HG03103 (cell line): ENCODE data around the gene ZFAND3.
A peak's percentile ranks its signal among the peaks of the same experiment; 100 is the strongest.

Experiments used
- ATAC-seq: cut with Tn5 transposase; IDR thresholded peaks from one replicate; pipeline ENCODE4 v1.9.1; 2021; ENCODE audit warnings: low read depth; ENCODE audit not compliant: unreplicated experiment

ZFAND3 gene, protein sequence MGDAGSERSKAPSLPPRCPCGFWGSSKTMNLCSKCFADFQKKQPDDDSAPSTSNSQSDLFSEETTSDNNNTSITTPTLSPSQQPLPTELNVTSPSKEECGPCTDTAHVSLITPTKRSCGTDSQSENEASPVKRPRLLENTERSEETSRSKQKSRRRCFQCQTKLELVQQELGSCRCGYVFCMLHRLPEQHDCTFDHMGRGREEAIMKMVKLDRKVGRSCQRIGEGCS

GRCh38 chr6:37819177-37819801, at the start of gene ZFAND3:
ZFAND3 (plus strand) TSS chr6:37819727; CDS start chr6:37819946, 219 bp downstream.
- ATAC-seq = peak; percentile 76

DNA sequence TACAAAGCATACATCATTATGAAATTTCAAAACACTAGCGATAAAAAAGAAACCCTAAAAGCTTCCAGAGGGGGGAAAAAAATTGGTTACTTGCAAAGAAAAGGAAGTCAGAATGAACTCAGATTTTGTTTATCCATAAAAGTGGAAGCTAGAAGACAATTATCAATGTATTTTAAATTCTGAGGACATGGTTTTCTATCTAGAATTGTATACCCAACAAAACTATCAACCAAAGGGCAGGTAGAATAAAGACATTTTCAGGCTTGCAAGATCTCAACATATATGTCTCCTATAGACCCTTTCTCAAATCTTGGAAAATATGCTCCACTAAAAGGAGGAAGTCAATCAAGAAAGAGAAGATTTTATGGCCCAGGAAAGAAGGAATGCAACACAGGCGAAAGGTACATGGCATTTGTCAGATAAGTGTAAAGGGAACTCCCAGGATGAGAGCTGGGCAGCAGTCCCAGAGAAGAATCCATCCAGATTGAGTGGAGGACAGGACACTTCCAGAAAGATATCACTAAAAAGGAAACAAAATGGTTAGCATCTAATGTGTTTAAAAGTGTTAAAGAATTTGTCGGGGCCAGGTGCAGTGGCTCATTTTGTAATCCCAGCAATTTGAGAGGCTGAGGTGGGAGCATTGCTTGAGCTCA, 45.4 kb upstream of the ZFAND3 start:
- ATAC-seq = no peak

DNA sequence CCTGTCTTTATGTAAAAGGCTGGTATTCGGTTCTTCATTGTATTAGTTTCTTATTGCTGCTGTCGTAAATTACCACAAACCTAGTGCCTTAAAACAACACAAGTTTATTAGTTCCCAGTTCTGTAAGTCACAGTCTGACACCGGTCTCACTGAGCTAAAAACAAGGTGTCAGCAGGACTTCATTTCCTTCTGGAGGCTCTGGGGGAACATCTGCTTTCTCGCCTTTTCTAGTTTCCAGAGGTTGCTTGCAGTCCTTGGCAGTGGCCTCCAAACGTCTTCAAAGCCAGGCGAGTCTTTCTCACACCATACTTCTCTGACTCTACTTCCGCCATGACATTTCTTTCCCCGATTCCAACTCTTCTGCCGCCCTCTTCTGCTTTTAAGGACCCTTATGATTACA, 43.0 kb upstream of the ZFAND3 start:
- ATAC-seq = no peak

DNA sequence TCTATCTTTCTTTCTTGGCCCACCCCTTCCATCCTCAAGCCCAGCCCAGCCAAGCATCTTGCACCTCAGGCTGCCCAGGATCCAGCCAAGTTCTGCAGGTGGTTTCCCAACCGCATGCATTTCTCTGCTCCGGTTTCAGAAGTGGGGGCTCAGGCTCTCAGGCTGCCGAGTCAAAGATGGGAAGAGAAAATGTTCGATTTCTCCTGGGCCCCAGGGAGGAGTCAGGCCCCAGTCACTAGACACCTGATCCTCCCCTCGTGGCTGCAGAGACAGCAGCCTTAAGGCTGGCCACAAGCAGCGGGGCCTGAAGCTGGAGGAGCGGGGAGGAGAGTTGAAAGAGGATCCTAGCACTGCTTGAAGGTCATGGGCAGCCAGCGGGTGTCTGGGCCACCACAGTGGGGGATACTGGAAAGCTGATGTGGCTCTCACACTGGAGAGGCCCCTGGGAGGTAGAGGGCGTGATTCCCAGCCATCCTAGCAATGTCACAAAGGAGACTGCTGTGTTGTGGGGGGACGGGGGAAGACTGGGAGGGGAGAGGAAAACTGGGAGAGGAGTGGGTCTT, 42.2 kb upstream of the ZFAND3 start:
- ATAC-seq = no peak

DNA sequence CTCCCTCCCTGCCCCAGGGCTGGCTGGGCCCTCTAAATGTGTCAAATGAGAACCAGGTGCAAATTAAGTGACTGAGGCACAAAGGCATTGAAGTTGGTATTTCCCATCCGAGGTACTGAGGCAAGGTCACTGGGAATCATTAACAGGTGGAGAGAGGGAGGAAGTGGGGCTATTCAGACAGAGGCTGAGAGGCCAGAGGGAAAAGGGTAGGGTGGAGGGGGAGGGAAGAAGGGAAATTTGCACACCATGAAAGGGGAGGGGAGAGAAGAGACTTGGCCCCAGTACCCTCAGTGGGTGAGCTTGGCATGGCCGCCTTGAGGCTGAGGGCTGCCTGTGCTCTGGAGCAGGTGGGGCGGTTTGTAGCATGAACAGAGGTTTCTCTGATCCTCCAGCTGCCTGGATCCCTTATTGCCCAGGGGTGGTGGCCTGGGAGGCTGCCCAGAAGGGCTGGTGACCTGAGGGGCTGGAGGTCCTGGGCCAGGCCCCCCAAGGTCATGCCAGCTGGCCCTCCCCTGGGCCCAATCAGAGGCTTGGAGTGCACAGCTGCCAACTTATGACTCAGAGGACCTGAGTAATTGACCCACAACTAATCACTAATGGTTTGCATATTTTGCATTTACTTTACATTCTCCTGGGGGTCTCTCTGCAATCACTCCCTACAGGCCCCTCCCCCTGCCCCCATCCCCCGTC, 40.3 kb upstream of the ZFAND3 start:
- ATAC-seq = no peak

- ATAC-seq = no peak
Observed at GRCh38 chr6:37779902-37780628, 39.5 kb upstream of the ZFAND3 start.

DNA sequence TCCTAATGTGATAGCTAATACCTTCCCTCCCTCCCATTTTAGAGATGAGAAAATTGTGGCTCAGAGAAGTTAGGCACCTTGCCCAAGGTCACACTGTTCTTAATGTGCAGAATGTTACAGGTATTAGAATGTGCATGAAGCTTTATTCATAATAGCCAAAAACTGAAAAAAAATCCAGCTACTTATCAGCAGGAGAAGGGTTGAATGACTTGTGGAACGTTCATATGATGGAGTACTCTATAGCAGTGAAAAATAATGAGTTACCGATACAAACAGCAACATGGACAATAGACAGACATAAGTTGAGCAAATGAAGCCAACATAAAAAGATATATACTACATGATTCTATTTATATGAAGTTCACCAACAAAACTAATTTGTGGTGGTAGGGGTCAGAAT, 37.7 kb upstream of the ZFAND3 start:
- ATAC-seq = no peak

- ATAC-seq = no peak
Observed at GRCh38 chr6:37783025-37783855, 36.3 kb upstream of the ZFAND3 start.

GRCh38 chr6:37783856-37784584, 35.5 kb upstream of the ZFAND3 start:
- ATAC-seq = no peak

DNA sequence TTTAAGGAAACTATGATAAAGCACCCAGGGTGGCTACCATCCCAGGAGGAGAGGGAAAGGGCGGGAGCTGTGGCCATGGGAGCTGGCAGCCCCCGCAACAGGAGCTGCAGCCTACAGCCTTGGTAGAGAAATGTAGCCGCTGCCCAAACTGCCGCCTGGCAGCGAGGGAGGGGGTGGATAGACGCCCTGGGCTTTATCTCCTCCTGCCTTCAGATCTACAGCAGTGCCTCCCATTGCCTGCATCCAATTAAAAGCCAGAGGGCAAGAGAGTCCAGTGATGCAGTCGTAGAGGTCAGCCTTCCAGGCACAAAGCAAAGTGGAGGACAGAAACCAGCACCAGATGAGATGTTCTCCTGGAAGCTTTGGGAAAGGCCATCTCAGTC, 35.0 kb upstream of the ZFAND3 start:
- no peak for ATAC-seq

DNA sequence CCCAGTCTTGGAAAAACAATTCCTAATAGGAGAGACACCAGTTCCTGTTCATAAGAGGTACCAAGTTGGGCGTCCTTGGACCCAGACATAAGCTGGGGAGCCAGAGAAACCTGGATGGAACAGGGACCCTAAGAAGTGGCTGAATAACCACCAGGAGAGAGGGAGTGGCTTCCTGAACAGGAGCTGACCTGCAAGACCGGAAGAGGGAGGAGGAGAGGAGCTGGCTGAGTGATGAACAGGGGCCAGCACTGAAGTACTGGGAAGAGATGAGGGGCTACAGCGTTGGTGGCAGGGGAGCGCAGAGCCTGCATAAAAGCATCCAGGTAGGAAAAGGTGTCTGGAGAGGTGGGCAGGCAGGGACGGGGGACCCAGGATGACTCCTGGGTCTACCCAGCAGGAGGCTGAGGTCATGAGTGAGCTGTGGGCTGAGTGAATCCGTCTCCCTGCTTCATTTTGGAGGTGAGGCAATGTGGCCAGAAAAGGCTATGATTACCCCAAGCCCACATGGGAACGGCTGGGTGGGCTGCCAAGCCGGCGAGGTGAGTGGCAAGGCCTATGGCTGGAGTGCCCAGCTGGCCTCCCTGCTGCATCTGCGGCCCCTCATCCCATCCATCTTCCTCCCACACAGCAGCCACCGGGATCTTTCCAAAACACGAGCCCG, 34.4 kb upstream of the ZFAND3 start:
- no peak for ATAC-seq

DNA sequence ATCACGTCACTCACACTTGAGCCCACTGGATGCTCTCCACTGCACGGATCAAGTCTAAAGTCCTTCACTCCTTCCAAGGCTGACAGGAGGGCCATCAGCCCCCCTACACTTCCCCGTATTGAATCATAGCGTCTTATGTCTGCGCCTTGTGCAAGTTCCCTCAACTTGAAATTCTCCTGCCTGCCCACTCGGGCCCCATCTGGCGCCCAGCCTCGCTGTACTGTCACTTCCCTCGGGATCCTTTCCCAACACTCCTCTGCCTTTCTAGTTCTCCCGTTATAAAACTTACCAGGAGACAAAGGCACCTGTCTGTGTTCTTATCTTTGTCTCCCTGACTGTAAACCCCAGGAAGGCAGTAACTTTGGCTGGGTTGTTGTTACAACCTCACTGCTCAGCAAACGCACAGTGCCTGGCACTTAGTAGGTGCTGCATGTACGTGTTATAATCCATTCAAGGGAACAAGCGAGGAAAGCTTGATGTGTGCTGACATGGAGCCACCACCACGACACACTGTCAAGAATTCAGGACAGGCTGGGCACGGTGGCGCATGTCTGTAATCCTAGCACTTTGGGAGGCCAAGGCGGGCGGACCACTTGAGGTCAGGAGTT, 33.8 kb upstream of the ZFAND3 start:
- no peak for ATAC-seq

DNA sequence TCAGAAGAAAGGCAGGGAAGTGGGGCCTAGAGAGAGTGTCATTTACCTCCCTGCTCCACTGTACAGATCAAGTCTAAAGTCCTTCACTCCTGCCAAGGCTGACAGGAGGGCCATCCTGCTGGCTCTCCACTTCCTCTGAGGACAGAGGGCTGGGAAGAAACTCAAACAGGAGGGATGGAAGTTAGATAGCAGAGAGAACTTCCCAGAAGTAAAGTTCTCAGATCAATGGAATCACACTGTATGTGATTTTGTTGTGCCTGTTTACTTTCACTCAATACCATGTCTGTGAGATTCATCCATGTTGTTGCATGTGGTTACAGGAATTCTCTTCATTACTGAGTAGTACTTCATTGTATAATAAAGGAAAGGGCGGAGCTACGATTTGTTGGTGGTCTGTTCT, 32.3 kb upstream of the ZFAND3 start:
- ATAC-seq = no peak

GRCh38 chr6:37788259-37788658, 31.3 kb upstream of the ZFAND3 start:
- no peak for ATAC-seq

DNA sequence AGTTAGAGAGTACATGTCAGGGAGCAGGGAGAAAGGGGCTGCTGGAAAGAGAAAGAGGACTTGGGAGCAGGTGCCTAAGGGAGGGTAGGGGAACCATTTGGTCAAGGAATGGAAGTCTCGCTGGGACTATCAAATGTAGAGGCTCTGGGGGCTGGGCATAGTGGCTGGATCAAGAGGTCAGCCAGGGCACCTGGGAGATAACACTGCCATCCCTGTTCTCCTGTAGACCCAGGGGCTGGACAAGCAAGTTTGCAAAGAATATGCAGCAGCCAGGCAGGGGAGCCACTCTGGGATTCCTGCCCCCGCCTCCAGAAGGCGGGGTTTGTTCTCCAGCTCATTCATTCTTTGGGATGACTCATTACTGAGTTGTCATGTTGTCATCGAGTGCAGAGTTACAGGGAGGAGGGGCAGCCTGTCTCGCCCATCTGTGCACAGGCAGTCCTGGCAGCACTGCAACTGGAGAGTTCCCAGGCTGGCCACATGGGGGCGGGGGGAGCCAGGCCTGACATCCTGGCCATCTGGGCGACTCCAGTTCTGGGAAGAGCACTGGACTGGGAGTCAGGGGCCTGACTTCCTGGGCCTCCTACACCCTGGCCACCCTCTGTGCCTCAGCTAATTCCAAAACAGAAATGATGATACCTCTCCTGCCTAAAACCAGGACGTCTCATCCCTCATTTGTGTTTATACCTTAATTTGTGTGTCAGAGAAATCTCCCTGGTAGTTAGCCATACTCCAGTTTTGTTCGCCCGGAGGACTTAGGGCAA, 28.2 kb upstream of the ZFAND3 start:
- ATAC-seq = peak; percentile 95

- ATAC-seq = no peak
Observed at GRCh38 chr6:37792457-37793033, 27.0 kb upstream of the ZFAND3 start.

DNA sequence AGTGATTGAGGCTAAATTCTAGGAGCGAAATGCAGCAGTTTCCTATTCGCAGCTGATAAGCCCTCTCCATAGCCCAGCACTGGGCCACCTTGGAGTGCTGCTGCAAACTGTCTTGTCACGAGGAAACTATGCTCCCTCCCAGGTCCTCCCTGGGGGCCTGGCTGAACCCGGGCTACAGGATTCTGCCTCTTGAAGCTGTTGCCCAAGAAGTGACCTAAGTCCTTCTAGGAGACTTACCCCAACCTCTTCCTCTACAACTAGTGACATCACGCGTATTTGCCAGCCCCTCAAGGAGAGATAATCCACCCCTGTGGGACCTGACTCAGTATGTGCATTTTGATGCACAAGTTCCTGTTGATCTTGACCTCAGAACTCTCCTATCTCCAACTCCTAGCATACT, 26.5 kb upstream of the ZFAND3 start:
- no peak for ATAC-seq
